ENCODE results near the gene SLC12A7. TPM values are rescaled to one million over a fixed set of nuclear protein-coding genes. Genes with fewer than 3 reads are reported as not detected.

Gene SLC12A7
- total and polyA plus RNA-seq, 12 donors, result 36.3 to 208 (median 143) TPM

DNA sequence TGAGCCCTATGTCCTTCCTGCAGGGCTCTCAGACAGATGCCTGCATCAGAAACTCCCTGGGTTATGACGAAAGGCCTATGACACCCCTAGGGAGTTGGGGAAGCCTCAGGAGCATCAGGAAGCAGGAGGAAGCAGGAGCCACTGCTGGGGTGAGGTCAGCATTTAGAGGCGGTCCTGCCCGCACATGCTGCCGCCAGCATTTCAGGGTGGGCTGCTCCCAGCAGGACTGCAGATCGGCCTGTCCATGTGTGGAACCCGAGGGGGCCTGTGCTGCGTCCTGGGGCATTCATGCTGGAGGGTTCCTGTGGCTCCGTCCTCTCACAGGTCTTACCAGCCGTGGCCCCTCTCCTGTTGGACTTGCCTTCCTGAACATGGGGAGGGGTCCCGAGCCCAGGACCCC, 96.4 kb downstream of the SLC12A7 start:
- intact Hi-C loops (cut with DNase I), result loop anchor here in 1 of 10 donors (10.0 kb wide), 1 partner anchor 129 kb away; no protein-coding TSS in a partner anchor
- no peak for ATAC-seq
- WGBS, 2 donors, result 82 to 85% methylated on average over 10 of the region's 10 CpGs

DNA sequence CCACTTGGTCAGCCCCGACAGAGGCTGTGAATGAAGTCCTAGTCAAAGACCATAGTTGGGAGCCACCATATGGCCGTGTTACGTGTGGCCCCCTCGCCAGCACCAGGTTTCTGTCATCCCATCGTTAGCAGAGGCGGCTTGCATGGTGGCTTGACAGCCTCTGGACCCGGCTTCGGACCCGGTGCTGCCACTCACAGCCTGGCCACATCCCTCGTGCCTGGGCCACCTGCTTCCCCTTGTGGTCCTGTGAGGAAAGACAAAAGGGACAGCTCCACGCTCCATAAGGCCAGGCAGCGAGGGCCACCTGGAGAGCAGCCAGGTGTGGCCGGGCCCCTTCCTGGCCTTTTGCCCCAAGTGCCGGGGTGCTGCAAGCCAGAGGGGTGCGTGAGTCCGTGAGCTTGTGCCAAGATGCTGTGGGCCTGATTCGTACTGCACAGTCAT, 97.1 kb downstream of the SLC12A7 start:
- 54 to 57% methylated on average over 17 of the region's 17 CpGs for WGBS, 2 donors
- Histone ChIP-seq H3K27me3 (peaks cover 0 to 22% (median 6%) of the 10 kb centered on the region in 7 donors), H3K4me1 (peaks cover 0 to 18% (median 10%) of the 10 kb centered on the region in 9 donors), H3K4me3 (no peak overlapping the region), H3K9me3 (no peaks in the 10 kb centered on the region), H3K36me3 (no peaks in the 10 kb centered on the region), H3K27ac (no peak overlapping the region)
- TF ChIP-seq, protein P1, sequence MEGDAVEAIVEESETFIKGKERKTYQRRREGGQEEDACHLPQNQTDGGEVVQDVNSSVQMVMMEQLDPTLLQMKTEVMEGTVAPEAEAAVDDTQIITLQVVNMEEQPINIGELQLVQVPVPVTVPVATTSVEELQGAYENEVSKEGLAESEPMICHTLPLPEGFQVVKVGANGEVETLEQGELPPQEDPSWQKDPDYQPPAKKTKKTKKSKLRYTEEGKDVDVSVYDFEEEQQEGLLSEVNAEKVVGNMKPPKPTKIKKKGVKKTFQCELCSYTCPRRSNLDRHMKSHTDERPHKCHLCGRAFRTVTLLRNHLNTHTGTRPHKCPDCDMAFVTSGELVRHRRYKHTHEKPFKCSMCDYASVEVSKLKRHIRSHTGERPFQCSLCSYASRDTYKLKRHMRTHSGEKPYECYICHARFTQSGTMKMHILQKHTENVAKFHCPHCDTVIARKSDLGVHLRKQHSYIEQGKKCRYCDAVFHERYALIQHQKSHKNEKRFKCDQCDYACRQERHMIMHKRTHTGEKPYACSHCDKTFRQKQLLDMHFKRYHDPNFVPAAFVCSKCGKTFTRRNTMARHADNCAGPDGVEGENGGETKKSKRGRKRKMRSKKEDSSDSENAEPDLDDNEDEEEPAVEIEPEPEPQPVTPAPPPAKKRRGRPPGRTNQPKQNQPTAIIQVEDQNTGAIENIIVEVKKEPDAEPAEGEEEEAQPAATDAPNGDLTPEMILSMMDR (IDR thresholded peaks at IDR 0.05), result no peak
- intact Hi-C loops (cut with DNase I), result loop anchor here in 1 of 10 donors (10.0 kb wide), 1 partner anchor 130 kb away; no protein-coding TSS in a partner anchor
- ATAC-seq (no peak), DNase-seq (no peak)

More for the DNA sequence above, 96.4 kb downstream of the SLC12A7 start:
- Histone ChIP-seq H3K27me3 (peaks cover 0 to 15% (median 0%) of the 10 kb centered on the region in 7 donors), H3K9me3 (no peaks in the 10 kb centered on the region), H3K36me3 (no peaks in the 10 kb centered on the region), H3K27ac (no peak overlapping the region), H3K4me1 (peaks cover 0 to 11% (median 4%) of the 10 kb centered on the region in 9 donors), H3K4me3 (no peak overlapping the region)
- TF ChIP-seq, protein P1 (IDR thresholded peaks at IDR 0.05), result no peak
- no peak for DNase-seq

DNA sequence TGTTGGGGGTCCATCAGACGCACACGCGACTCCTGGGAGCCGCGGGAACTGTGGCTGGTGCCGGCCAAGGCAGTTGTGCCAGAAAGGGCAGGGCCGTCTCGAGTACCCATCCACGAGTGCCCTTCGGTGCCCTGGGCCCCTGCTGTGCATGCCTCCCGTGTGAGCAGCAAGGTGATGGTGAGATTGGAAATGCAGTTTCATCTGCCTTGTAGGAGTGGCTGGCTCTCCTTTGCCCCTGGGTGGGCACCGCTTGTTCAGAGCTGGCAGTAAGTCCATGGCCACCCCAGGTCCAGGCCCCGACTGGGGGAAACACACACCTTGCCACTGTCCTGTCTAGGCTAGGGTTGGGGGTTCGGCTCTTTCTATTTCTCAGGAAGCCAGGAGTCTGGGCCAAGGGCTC, 97.5 kb downstream of the SLC12A7 start:
- Histone ChIP-seq H3K4me1 (peaks cover 4 to 23% (median 14%) of the 10 kb centered on the region in 9 donors), H3K36me3 (no peaks in the 10 kb centered on the region), H3K27me3 (peaks cover 0 to 27% (median 10%) of the 10 kb centered on the region in 7 donors), H3K27ac (no peak overlapping the region), H3K9me3 (no peaks in the 10 kb centered on the region), H3K4me3 (no peak overlapping the region)
- intact Hi-C loops (cut with DNase I), result loop anchor here in 1 of 10 donors (10.0 kb wide), 1 partner anchor 130 kb away; no protein-coding TSS in a partner anchor
- TF ChIP-seq, protein P1 (IDR thresholded peaks at IDR 0.05), result no peak
- 88 to 89% methylated on average over 14 of the region's 14 CpGs for WGBS, 2 donors
- no peak for ATAC-seq
- no peak for DNase-seq

DNA sequence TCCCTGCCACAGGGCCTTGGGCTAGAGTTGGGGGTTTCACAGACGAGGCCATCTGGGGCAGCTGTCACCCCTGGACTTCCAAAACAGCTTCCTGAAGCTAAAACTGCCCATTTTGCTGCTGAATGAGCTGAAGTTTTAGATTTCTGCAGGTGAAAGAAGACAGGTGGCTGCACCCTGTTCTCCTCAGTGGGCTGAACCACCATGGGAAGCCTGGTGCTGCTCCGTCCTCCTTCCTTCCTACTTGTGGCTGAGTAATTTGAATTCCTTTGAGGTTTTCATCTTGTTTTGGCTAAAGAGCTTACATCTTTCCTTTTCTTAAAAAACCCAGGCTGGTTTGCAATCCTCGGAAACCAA, 97.9 kb downstream of the SLC12A7 start:
- 91% methylated on average over 3 of the region's 3 CpGs for WGBS, 2 donors
- Histone ChIP-seq H3K9me3 (no peaks in the 10 kb centered on the region), H3K27ac (no peak overlapping the region), H3K27me3 (peaks cover 0 to 31% (median 15%) of the 10 kb centered on the region in 7 donors), H3K36me3 (no peaks in the 10 kb centered on the region), H3K4me3 (no peak overlapping the region), H3K4me1 (peaks cover 5 to 27% (median 17%) of the 10 kb centered on the region in 9 donors)
- intact Hi-C loops (cut with DNase I), result loop anchor here in 1 of 10 donors (10.0 kb wide), 1 partner anchor 131 kb away; no protein-coding TSS in a partner anchor
- TF ChIP-seq, protein P1 (IDR thresholded peaks at IDR 0.05), result no peak
- no peak for DNase-seq
- no peak for ATAC-seq
